HG03469 (cell line): ENCODE results near the gene CD93.

Experiments used
- ATAC-seq: cut with Tn5 transposase; IDR thresholded peaks from one replicate; pipeline ENCODE4 v1.9.1; 2021; ENCODE audit warnings: mild to moderate bottlenecking, moderate library complexity, moderate number of reproducible peaks; ENCODE audit not compliant: unreplicated experiment

Gene CD93

DNA sequence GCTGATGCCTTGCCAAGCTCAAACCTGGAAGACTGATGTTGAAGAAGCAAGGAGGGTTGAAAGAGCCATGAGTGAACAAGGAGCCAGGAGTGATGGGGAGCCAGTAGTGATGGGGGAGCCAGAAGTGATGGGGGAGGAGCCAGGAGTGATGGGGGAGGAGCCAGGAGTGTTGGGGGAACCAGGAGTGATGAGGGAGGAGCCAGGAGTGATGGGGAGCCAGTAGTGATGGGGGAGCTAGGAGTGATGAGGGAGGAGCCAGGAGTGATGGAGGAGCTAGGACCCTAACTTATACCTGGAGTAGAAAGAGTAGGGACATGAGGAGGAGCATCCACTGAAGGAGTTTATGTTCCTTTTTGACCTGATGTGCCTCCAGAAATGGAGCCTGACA is 14.6 kb upstream of the CD93 start:
- no peak for ATAC-seq

DNA sequence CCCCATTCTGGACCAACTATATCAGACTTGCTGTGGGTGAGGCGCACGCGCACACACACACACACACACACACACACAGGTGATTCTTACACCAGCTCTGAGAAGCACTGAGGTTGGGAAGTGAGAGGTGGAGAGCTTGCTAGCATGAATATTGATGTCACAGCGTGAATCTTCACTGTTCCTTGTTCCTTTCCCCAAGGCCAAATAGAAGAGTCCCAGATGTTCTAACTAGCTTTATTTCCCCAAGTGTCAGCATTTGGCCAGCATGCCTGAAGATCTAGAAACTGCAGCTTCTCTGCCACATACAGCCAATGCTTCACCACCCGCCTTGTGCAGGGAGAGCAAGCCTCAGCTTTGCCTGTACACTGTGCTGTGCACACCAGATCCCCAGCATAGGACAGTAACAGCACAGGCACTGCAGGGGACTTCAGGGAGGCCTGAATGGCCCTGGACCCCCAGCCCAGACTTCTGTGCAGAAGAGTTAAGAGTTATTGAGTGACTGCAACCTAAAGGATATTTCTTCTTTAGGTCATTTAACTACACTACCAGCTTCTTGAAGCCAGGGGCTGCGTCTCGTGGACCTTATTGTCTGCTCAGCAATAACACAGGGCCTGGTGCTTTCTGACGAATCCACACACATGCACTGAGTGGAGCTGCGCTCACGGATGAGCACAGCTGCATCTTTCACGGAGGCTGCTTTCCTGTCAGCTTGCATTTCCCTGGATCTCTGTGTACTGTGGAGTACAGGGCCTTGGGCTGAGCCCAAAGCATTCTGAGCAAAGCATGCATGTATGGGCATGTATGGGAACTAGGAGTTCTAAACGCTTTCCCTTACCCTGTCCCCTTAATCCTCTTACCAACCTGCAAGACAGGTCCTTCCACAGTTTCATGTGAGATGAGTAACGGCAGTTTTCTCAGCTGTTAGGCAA is 13.9 kb upstream of the CD93 start:
- ATAC-seq, result no peak

DNA sequence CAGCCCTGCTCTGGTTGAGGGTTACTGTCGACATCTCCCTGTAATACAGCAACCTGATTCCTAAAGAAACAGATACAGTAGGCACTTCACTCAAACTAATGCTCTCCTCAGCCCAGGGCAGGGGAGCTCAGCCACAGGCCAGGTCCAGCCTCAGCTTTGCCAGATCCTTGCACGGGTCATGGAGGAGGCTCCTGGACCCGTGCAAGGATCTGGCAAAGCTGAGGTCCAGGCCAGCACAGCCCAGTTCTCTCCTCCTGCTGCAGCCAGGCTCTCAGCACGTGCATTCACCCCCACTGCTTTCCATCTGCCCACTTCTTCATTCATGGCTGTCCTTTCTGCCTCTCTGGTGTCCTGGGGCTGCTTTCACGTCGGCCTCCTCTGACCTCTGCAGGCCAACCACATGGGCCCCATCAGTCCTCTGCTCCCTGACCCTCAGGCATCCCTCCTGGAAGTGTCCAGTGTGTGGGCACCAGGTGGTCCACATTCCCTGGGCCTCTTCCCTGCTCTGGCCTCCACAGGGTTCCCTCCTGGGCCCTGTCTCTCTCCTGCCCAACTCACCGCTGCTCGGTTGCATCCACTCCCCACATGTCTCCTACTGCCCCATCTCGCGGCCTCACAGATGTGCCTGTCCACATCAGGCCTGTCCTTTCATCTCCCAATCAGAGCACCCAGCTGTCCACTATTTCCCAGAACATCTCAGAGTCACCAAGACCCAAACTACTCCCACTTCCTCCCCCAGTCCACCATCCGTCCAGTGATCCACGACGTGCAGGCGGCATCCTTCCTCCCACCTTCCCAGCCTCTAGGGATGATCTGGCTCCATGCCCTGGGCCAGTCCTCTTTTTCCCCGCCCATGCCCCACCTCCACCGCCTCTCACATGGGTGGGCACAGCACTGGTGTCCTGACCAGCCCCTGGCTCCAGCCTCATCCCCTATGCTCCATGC is 11.8 kb upstream of the CD93 start:
- ATAC-seq, result no peak

DNA sequence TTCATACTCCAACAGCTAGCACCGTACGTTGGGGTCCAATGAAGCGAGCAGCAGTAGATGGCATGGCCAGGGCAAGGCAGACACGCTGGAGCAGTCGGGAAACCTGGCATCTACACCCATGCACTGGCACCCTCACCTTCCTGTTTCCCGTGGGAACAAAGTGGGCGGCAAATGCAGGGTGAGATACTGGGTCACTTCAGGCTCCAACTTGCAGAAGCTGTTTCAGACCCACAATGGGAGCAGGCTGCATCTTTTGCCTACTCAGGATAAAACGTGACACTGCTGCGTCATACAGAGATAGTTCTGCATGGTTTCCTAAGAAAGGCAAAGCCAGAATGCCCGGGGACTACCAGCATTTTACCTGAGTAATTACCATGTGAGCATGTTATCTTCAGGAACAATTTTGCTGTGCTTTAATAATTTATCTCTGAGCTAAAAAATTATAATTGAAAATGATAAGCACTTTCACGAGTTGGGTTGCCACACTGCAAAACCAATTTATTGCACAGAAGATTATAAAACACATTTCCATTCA is 10.9 kb upstream of the CD93 start:
- no peak for ATAC-seq

DNA sequence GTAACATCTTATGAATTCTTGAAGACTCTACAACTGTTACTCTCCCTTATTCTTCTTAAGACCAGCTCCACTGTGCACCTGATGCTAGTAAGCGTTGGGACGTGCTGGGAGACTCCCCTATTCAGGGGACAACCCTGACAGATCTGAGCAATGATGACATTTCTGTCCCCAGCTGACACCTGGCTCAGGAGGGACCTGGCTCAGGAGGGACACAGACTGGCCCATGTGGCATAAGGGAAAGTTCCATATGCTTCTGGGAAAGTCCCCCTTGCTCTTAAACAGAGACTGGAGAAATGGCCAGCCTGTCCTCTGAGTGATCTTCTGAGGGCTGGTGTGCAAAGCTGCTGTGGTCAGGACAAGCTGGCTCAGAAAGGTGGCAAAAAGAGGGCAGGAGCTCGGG is 10.0 kb upstream of the CD93 start:
- no peak for ATAC-seq

DNA sequence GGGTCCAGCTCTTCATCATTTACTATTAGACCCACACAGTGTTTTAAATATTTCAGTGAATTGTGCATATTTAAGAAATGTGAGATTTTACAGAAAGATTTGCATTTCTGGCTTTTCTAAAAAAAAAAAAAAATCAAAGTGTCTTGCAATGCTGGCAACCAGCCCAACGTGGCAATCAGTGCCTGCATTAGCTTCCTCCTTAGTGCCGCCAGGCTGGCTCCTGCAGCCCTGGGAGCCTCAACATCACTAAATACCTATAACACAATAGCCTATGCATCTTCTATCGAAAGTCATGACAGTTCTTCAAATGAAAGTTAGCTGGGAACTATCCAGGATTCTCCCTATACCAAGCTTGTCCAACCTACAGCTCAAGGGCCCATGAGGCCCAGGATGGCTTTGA is 9.4 kb upstream of the CD93 start:
- no peak for ATAC-seq

DNA sequence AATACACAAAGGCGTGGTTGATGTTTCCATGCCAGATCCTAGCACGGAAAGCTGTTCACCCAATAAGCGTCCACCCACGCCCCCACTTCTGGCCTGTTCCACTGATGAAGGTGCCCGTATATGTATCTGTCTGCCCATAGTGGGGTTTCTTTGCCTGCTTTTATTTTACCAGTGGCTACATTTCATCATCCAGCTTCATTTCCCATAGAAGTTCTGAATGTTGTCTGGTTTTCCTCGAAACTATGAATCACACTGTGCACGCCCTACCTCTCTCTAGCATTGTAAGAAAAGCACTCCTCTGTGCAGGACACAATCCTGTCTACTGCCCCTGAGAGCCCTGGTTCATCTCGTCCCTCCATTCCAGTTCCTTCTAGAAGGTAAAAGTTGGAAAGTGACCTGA is 8.8 kb upstream of the CD93 start:
- ATAC-seq, result no peak

DNA sequence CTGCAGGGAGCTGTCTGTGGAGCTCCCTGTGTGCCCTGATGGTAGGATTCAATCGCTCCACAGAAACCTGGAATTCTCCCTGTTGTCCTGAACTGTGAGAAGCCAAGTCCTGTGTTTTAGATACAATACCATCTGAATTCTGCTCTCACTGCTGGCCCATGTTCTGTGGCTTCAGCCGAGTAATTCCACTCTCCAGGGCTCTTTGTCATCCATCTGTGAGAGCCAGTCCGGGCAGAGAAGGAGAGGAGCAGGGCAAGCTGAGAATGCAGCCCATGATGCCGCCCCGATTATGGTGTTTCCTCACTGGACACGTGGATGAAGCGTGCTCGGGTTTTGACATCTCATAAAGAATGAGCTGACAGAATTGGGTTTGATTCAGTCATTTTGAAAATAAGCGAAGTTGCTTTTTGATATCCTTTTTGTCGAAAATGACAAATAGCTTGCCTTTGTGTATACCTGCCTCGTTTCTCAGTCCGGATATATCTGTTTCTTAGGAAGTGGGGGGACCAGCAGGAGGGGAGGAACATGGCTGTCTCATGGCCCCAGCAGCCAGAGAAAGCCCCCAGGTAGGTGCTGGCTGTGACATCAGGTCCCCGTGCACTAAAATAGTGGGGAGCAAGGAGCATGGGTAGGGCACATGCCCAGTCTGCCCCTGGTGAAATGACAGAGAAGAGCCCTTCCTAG is 8.2 kb upstream of the CD93 start:
- ATAC-seq, result no peak

DNA sequence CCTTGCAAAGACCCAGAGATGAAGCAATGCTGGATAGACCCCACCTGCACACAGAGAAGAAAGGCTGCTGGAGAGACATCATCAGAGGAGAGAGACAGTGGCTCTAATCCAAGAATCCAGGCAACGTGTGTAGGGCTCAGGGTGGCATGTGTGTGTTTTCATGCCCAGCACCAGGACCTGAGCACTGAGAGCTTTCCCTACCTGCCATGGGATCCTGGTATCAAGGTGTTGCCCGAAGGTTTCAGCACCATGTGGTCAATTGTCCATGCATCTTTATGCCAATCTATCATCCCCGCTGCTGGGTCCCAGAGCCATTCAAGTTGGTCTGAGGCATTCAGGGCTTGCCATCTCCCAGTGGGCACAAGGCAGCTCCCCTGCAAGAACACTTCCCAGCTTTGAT is 7.5 kb upstream of the CD93 start:
- no peak for ATAC-seq

DNA sequence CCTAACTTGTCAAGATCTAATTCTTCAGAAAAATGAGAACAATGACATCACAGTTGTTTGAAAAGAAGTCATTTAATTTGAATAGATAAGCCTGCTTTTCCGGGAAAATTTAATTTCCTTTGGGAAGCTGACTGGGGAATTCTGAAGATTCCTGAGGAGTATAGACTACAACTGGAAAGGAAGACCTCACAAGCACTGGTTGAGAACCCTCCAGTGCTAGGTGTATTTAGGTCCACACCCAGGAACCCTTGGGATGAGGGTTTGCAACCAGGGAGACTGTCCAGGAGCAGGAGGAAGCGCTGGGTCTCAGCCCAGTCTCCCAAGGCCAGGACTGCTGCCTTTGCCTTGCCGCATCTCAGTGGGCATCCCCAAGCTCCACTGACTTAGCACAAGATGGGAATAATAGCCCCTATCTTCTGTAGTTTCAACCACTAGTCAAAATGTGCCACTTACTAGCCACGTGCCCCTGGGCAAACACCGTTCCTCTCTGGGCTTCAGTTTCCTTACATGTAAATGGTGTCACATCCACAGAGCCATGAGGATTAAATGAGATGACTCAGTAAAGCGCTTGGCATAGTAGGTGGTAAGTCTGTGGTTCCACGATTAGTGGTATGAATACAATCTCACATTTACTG is 6.9 kb upstream of the CD93 start:
- no peak for ATAC-seq

DNA sequence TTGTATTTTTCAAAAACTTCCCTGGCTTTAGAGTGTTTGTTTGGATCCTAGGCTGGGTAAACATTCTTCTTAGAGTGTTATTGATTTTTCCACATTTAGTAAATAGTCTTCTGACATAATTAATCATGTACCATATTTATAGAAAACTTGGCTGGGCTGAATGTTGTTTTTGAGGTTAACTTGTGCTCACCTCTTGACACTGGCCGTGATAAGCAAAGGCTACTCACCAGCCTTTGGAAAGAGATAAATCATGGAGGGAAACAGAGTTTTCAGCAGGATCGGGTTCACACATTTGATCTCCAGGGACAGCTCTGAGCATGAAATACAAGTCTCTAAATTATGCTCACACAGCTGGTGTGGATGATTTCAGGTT is 6.2 kb upstream of the CD93 start:
- ATAC-seq, result no peak

DNA sequence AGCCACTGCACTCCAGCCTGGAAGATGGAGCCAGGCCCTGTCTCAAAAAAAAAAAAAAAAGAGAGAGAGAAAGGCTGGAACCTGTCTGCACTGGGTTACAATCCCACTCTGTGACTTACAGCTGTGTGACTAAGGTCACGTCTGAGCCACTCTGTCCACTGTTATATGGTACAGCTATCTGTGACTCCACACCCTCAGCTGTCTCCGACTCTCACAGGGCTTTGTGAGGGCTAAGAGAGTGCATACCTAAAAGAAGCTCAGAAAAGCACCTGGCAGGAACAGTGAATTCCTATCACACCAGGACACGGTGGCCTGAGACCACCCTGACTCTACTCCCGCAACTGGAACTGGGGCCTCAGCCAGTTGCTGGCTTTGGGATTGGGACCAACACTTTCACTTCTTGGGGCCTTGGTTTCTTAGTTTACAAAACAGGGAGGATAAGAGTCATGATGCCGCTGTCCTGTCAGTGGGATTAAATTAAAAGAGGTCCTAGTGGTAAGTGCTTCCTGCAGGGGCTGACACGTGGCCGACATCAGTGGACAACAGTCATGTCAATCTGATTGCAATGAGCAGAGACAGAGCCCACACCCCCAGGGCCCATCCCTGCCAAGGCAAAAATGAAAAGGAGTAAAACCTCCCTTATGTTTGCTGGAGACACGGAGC is 5.7 kb upstream of the CD93 start:
- ATAC-seq, result no peak

- ATAC-seq, result no peak
Measured at GRCh38 chr20:23090878-23091277, 4.8 kb upstream of the CD93 start.

DNA sequence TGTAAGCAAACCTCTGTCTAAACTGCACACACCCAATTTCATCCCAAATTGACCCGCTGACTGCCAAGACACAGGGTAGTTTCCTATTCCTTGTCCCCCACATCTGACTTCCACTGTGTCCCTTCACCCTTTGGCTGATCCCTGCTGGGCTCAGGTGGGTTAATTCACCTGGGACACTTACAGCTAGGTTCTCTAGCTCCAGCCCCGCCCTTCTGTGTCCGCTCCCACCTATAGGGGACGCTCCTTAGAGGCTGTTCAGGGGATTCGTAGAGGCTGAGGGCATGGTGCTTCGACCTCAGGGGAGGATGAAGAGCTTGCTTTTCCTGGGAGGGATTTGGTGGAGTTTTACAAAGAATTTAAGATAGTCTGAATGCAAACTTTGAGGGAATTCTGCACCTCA is 4.0 kb upstream of the CD93 start:
- ATAC-seq, result no peak

DNA sequence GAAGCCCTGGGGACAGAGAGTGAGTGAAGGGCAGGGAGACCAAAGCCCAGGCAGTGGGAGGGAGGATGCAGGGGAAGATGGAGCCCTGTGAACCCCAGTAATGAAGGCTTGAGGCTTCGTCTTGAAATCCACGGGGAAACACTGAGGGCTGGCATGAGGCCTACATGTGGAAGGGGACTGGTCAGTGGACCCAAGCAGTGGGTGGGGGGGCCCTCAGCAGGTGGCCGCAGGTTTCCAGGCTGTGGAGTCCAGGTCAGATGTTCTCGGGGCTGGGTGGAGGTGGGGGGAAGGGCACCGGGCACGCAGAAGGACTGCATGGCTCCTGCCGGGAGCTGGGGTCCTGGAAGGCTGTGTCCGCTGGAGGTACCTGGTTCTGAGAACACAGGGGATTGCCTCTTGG is 2.7 kb upstream of the CD93 start:
- ATAC-seq, result no peak

GRCh38 chr20:23087587-23088251 is 1.6 kb upstream of the CD93 start:
- ATAC-seq, result no peak

DNA sequence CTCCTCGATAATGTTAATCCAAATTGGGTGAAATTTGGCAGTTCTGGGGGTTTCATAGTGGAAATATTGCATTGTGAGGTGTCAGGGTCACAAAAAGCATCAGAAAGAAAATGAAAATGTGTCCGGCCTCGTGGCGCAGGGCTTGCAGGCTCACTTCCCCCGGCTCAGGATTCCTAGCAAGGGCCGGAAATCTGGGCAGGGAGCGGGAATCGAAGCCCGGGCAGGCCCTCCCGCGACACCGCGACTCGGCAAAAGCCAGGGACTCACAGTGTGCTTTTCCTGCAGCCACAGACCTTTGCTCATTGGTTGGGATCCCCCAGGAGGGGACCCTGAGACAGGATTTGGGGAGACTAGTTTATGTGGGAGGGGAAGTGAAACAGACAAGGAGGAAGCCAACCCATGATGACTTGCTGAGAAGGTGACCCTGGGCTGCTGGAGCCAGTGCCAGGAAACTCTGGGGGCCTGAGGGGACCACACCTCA is 847 bp upstream of the CD93 start:
- no peak for ATAC-seq

GRCh38 chr20:23085436-23086055 is 578 bp downstream of the CD93 start:
- ATAC-seq, result no peak

GRCh38 chr20:23084845-23085365 is 1.2 kb downstream of the CD93 start:
- ATAC-seq, result no peak
